H1 (cell line): Measurements from ENCODE around the gene SLC7A6OS.

Experiments
- CTCF ChIP-seq, 3 experiments: IDR thresholded peaks; 1 replicate in 2 of 3; 2 replicates in 1 of 3; pipeline versions ENCODE4 v1.5.1 to v1.6.1; 2011; ENCODE audit warnings: low read length in 3 of 3, mild to moderate bottlenecking in 3 of 3, inconsistent platforms in 2 of 3, low read depth in 1 of 3, moderate library complexity in 1 of 3; ENCODE audit not compliant: insufficient read depth in 1 of 3; ENCODE audit errors: control extremely low read depth in 1 of 3
- GABPA ChIP-seq: IDR thresholded peaks from 2 replicates; pipeline ENCODE4 v1.6.1; 2011; ENCODE audit warnings: mild to moderate bottlenecking, low read length, moderate library complexity, borderline replicate concordance; ENCODE audit not compliant: insufficient read depth

- no peak for TF ChIP-seq GABPA
- no peak for TF ChIP-seq CTCF (IDR thresholded peaks at IDR 0.05; ENCODE audit: control extremely low read depth in 1 of 3, insufficient read depth in 1 of 3, low read depth in 1 of 3, low read length in 3 of 3)
These were observed 39.2 kb upstream of the SLC7A6OS start for GRCh38 chr16:68349838-68350410.
